PC-9 (cell line): ENCODE measurements around the gene MCAT.

ENCODE experiments used
- CTCF ChIP-seq: fragments of 200-600 bp; sonication (generic); conservative IDR thresholded peaks from 2 replicates; pipeline ENCODE4 v1.6.1; 2017; ENCODE audit warnings: mixed run types, antibody characterized with exemption, mild to moderate bottlenecking, moderate library complexity
- EZH2 ChIP-seq: fragments of 200-600 bp; sonication (generic); IDR thresholded peaks from 2 replicates; pipeline ENCODE4 v1.8.0; 2017; ENCODE audit warnings: antibody characterized with exemption, low read depth

GRCh38 chr22:43153899-43154298, 10.7 kb upstream of the MCAT start:
- TF ChIP-seq CTCF (no peak), EZH2 (no peak)
